Activated B cell treated with CpG ODN at 0.5 μM for 24 hours (primary cell): Measurements from ENCODE around the gene MED13. TPM values are rescaled to one million over a fixed set of nuclear protein-coding genes. Genes with fewer than 3 reads are reported as not detected.

Experiments used
- ATAC-seq: fragments of 200-7000 bp; cut with Tn5 transposase; one replicate; pipeline ENCODE4 v1.10.0; 2021; ENCODE audit warnings: low read depth, mild to moderate bottlenecking, moderate library complexity
- CTCF ChIA-PET: fragments of 350-600 bp; sonication (Branson Sonifier 250); formaldehyde crosslinking; loops from one replicate; lab custom pipeline; 2021; ENCODE audit warnings: antibody characterized with exemption; lab: Charles Lee
- POLR2A ChIA-PET: fragments of 350-600 bp; sonication (Branson Sonifier 250); formaldehyde crosslinking; loops from one replicate; lab custom pipeline; 2021; ENCODE audit warnings: antibody characterized with exemption; lab: Charles Lee
- DNase-seq: peaks from one replicate; pipeline ENCODE4 v3.0.0; 2022
- H3K27ac Mint-ChIP-seq: one replicate; pipeline ENCODE4 v1.8.0; 2020; ENCODE audit warnings: mixed read lengths
- H3K27me3 Mint-ChIP-seq: one replicate; pipeline ENCODE4 v1.8.0; 2021; ENCODE audit warnings: mixed read lengths
- H3K36me3 Mint-ChIP-seq: one replicate; pipeline ENCODE4 v1.8.0; 2021; ENCODE audit warnings: low read depth, mixed read lengths
- H3K4me1 Mint-ChIP-seq: one replicate; pipeline ENCODE4 v1.8.0; 2021; ENCODE audit warnings: mixed read lengths
- H3K4me3 Mint-ChIP-seq: one replicate; pipeline ENCODE4 v1.8.0; 2020; ENCODE audit warnings: mild to moderate bottlenecking, mixed read lengths
- H3K9me3 Mint-ChIP-seq: one replicate; pipeline ENCODE4 v1.8.0; 2020; ENCODE audit warnings: mixed read lengths
- intact Hi-C: fragments of 100-400 bp; cut with micrococcal nuclease; formaldehyde crosslinking; loops from one replicate; pipeline ENCODE4 v1.15.1; 2024
- total RNA-seq: library from RNA; stranded (reverse); gene quantifications from 2 replicates; pipeline ENCODE4 v1.2.3, GENCODE V29; 2022
- TF ChIP-seq, protein P1 (sequence below): fragments of 200-600 bp; IDR thresholded peaks from one replicate; pipeline ENCODE4 v1.8.0; 2022; ENCODE audit warnings: antibody characterized with exemption, mild to moderate bottlenecking

Gene MED13
- total RNA-seq, 1 donor from 2014 or later = 101 TPM

DNA sequence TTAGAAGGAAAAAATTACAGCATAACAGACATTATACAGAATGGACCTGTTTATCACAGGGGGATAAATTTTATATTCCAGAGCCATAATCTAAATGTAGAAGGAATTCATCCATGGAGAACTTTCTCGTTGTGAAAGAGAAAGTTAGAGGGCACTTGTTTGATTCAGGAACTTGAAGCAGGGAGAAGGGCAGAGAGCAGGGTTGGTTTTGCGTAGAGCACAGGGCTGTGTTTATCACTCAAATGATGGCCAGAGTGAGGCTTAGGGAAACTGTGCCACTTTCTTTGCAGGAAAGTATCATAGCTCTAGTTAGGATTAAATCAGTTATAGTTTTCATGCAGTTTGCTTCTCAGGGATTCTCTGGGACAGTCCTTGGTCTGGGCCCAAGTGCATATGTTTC, 29.1 kb upstream of the MED13 start:
- POLR2A ChIA-PET = interaction anchor here (0.7 to 1.5 kb wide), 2 partner anchors 28 to 936 kb away, joined by 5 to 6 read pairs; no protein-coding TSS in a partner anchor

DNA sequence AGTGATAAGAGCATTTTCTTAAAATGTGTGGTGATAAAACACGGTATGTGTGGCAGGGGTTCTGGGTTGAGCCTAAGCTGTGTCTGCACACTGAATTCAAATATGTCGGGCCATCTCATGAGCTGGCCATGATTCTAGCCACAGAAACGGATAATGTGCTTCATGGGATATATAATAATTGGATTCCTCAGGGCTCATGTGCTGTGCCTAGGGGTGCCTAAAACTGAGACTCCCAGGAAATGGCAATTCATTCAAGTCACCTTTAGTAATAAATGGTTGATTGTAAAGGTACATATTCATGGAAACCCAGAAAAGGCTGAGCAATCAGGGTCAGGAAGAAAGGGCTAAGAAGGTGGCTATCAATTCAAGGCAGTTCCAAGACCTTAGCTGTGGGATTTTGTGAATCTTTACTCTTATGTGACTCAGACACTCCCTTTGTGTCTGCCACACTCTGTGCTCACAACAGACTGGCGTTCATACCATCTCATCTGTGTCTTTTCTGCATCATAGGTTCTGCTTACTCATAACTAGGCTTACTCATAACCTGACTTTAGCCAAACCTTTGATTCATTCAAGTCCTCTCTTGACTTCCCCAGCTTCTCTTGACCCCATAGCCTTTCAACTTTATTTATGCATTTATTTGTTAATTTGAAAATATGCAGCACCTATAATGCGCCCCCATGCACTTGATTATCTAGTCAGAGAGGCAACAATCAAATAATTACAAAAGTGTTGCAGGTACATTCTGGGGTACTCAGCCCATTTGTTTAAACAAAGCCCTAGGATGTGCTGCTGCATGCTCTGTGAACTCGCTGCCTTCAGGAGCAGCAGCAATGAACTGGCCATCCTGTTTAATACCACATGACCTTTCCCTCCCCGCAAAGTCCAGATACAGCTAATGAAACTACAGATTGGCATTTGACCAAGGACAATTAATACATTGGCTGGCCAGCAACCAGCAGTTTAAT, 28.4 kb upstream of the MED13 start:
- Mint-ChIP-seq H3K4me1 (peaks cover 31% of the 10 kb centered on the region), H3K9me3 (no peaks in the 10 kb centered on the region), H3K27me3 (no peaks in the 10 kb centered on the region), H3K4me3 (no peak overlapping the region), H3K27ac (peak overlapping the region; percentile 18), H3K36me3 (no peaks in the 10 kb centered on the region)
- POLR2A ChIA-PET = interaction anchor here (1.5 kb wide), 1 partner anchor 28 kb away, joined by 6 read pairs; no protein-coding TSS in a partner anchor
- CTCF ChIA-PET = interaction anchor here (2.0 to 2.2 kb wide), 2 partner anchors 16 to 27 kb away, joined by 5 to 9 read pairs; no protein-coding TSS in a partner anchor
- ATAC-seq (peak; percentile 94), DNase-seq (no peak)
- intact Hi-C loops = loop anchor here (1.0 kb wide), 1 partner anchor 28 kb away; the partner anchor contains the start of gene MED13
- TF ChIP-seq, protein P1, sequence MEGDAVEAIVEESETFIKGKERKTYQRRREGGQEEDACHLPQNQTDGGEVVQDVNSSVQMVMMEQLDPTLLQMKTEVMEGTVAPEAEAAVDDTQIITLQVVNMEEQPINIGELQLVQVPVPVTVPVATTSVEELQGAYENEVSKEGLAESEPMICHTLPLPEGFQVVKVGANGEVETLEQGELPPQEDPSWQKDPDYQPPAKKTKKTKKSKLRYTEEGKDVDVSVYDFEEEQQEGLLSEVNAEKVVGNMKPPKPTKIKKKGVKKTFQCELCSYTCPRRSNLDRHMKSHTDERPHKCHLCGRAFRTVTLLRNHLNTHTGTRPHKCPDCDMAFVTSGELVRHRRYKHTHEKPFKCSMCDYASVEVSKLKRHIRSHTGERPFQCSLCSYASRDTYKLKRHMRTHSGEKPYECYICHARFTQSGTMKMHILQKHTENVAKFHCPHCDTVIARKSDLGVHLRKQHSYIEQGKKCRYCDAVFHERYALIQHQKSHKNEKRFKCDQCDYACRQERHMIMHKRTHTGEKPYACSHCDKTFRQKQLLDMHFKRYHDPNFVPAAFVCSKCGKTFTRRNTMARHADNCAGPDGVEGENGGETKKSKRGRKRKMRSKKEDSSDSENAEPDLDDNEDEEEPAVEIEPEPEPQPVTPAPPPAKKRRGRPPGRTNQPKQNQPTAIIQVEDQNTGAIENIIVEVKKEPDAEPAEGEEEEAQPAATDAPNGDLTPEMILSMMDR = no peak

More for the DNA sequence above, 29.1 kb upstream of the MED13 start:
- CTCF ChIA-PET = interaction anchor here (2.0 to 2.2 kb wide), 2 partner anchors 15 to 28 kb away, joined by 5 to 9 read pairs; no protein-coding TSS in a partner anchor
- Mint-ChIP-seq H3K4me1 (peaks cover 38% of the 10 kb centered on the region), H3K36me3 (no peaks in the 10 kb centered on the region), H3K4me3 (no peak overlapping the region), H3K27ac (no peak overlapping the region), H3K9me3 (no peaks in the 10 kb centered on the region), H3K27me3 (no peaks in the 10 kb centered on the region)
- TF ChIP-seq, protein P1 = no peak
- intact Hi-C loops = no loop called here
- no peak for ATAC-seq
- DNase-seq = no peak

DNA sequence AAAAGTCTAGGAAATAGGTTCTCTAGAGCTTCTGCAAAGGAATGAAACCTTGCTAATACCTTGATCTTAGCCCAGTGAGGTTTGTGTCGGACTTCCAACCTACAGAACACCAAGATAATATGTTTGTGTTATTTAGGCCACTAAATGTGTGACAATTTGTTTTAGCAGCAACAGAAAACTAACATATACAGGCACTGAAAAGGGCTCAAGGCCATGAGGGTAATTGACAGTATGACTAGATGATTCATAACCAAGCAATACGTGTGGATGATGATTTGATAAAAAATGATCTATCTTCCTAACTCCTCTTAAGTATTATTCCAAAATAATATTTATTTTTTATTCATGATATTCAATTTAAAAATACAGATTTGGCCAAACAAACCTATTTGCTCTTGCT, 27.7 kb upstream of the MED13 start:
- CTCF ChIA-PET = interaction anchor here (2.0 kb wide), 1 partner anchor 17 kb away, joined by 9 read pairs; no protein-coding TSS in a partner anchor
- intact Hi-C loops = loop anchor here (1.0 kb wide), 1 partner anchor 27 kb away; the partner anchor contains the start of gene MED13
- ATAC-seq (no peak), DNase-seq (no peak)
- H3K4me3 Mint-ChIP-seq = no peak overlapping the region
- POLR2A ChIA-PET = interaction anchor here (1.5 kb wide), 1 partner anchor 27 kb away, joined by 6 read pairs; no protein-coding TSS in a partner anchor
- H3K36me3 Mint-ChIP-seq = no peaks in the 10 kb centered on the region
- TF ChIP-seq, protein P1 = no peak
- H3K27ac Mint-ChIP-seq = no peak overlapping the region
- H3K9me3 Mint-ChIP-seq = no peaks in the 10 kb centered on the region
- H3K27me3 Mint-ChIP-seq = no peaks in the 10 kb centered on the region
- peaks cover 24% of the 10 kb centered on the region for H3K4me1 Mint-ChIP-seq

DNA sequence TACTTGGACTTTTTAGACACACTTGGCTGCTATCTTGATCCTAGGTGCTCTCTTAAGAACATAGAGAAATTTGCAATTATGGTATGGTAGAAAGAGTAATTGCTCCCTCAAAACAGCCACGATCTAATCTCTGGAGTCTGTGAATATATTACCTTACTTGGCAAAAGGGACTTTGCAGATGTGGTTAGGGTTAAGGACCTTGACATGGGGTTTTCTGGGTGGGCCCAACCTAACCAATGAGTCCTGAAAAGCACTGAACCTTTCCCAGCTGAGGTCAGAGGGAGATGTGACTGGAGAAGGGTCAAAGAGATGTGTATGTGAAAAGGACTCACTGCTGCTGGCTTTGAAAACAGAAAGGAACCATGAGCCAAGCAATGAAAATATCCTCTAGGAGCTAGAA, 26.7 kb upstream of the MED13 start:
- Mint-ChIP-seq H3K36me3 (no peaks in the 10 kb centered on the region), H3K4me1 (peaks cover 16% of the 10 kb centered on the region), H3K27ac (no peak overlapping the region), H3K9me3 (no peaks in the 10 kb centered on the region), H3K4me3 (no peak overlapping the region), H3K27me3 (no peaks in the 10 kb centered on the region)
- TF ChIP-seq, protein P1 = no peak
- intact Hi-C loops = no loop called here
- POLR2A ChIA-PET = interaction anchor here (0.7 kb wide), 2 partner anchors 11 to 94 kb away, joined by 3 to 5 read pairs; no protein-coding TSS in a partner anchor
- DNase-seq (no peak), ATAC-seq (no peak)
- CTCF ChIA-PET = interaction anchor here (1.0 kb wide), 1 partner anchor 26 kb away, joined by 3 read pairs; no protein-coding TSS in a partner anchor
